HG02938 (cell line): ENCODE data around the gene TMEM245.

Experiments
- ATAC-seq: cut with Tn5 transposase; IDR thresholded peaks from one replicate; pipeline ENCODE4 v1.9.1; 2021; ENCODE audit warnings: mild to moderate bottlenecking, moderate library complexity; ENCODE audit not compliant: unreplicated experiment

TMEM245 gene

DNA sequence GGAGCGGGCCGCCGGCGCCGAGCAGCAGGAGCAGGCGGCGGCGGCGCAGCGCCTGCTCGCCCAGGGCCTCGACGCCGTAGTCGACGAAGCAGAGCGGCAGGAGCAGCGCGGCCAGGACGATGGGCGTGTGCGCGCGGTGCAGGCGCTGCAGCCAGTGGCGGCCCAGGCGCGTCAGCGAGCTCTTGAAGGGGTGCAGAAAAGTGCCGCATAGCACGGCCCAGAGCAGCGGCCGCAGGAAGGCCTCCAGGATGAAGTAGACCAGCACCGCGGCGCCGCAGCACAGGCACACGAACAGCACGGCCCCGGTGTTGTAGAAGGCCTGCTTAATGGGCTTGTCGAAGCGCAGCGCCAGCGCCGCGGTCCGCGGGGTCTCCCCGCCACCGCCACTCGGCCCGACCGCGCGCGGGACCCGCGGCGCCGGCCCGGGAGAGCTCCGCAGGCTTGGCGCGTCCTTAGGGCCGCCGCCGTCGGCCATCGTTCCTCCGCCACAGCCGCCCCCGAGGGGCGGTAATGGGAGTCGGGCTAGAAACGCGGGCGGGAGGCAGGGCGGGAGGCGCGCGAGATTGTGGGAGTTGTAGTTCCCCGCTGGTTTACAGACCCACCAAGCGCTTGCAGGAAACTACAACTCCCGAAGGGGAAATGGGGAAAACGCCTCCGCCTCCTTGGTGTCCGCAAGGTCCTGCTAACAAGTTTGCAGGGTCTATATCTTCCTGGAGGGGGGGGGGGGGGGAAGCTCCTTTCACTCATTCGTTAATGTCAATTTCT lies at the start of gene TMEM245:
Gene TMEM245 (minus strand): TSS at position 509 of the 765 bp plus-strand sequence. CDS start 34 bp downstream, at position 475.
- ATAC-seq, result peak; percentile 89

DNA sequence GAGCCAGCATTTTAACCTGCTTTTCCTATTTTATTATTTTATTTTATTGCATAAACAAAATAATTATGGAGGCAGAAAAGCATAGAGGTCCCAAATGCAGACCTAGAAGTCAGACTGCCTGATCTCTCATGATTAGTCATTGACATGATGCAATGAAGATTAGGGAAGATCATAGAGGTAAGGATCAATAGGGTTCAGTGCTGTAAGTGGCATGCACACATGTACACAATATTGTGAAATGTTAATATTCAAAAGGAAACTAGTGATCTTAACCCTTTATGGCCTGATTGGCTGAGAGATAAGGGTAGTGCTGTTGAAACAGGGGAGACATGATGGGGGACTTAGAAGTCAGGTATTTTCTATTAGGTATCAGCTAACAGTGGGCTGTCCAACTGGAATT lies 48.4 kb upstream of the TMEM245 start:
- no peak for ATAC-seq

DNA sequence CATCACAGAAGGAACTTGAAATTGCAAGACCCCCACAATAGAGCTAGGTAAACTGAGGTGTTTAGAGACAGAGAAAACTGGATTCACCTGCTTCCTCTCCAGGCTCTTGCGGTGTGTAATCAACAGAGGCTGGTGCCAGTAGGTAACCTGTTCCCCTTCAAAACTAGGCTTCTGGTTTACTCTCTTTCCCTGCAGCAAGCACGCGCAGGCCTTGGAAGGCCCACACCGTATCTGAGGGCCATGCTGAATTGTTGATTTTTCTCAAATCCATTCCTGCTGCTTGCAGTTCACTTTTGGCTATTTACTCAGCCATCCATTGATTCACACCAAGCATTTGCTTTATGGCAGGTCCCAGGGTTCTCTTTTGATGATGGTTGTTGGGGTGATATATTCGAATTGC lies 48.0 kb upstream of the TMEM245 start:
- ATAC-seq, result no peak

DNA sequence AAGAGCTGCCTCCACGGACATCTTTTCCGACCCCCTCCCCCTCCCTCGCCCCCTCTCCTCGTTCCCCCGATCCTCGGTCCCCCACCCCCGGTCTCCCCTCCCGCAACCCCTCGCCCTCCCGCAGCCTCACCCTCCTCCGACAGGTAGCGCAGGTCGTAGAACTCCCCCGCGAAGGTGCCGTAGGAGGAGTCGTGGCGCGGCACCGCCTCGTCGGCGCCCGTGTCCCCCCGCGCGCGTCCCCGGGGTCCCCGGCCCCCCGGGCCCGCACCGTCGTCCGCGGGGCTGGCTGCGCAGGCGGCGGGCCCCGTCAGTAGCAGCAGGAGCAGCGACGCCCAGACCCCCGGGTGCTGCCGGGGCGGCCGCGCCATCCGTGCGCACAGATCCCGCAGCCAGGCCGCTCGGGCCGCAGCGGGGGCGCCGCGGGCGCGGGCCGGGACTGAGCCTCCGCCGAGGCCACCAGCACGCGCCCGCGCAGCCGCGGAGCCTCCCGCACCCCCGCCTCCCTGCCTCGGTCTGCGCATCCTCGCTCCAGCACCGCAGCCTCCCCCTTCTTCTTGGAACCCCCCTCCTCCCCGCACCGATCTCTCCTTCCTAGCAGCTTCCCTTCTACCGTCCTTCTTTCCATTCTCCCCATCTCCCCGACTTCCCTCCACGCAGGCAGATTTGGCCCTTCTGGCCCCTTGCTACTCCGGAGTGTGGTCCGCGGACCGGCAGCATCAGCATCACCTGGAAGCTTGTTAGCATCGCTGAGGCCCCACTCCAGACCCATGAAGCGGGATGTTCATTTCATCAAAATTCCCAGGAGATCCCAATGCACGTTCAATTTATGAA lies 47.2 kb upstream of the TMEM245 start, which contains the start of gene FRRS1L:
Gene FRRS1L (minus strand): TSS at position 479 of the 831 bp plus-strand sequence. CDS start 111 bp downstream, at position 368.
- no peak for ATAC-seq

DNA sequence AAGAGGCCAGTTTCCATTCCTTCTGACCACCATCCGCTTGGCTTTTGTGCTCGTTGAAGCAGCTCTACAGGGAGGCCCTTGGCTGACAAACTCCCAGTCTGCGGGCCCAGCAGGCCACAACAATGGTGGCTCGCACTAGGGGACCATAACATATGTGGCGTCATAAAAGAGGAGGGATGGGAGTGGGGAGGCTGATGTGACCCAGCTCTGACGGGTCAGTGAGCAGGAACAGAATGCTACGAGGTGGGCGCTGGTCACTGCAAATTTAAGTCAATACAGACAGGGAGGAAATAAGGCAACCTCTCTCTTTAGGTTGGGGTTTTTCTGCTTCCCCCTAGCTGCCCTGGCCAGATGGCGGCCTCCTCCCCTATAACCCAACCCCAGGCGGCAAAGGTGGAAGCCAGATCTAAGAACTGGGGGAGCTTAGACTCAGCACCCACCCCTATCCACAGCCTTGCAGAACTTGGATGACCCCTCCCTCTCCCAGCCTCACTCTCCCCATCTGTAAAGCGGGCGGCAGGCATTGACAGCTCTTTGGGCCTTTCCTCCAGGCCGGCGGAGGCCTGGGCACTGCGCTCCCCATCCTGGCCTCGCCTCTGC lies 46.5 kb upstream of the TMEM245 start:
- no peak for ATAC-seq

DNA sequence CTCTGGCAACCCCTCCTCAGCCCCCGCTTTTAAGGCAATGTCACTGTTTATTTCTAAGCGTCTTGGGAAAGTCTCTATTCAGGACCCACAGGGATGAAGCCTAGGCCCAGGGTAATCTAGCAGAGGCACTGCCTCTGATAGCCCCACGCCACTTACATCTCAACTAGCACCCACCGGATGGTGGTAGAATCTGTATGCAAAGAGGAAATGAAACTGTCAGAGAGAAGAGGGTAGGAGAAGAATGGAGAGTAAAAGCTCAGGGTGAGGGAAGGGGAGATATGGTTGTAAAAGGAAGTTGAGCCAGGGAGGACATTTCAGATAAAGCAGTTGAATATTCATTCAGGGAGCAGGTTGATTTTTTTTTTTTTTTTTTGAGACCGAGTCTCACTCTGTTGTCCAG lies 44.3 kb upstream of the TMEM245 start:
- ATAC-seq, result peak; percentile 59

DNA sequence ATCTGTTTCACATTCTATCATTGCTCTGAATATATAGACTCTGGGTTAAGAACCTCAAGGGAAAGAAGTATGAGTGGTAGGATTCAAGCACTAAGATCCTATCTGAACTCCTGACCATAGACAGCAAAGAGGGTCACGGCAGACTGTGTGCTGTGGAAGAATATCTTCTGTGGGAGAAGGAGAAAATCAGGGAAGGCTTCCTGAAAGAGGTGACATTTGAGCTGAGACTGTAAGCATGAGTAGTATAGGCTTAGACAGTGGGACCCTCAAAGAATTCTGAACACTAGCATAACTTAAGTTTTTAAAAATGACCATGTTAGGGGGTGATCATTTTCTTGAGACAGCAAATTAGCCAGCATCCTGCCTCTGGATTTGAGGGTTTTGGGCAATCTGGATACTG lies 43.4 kb upstream of the TMEM245 start:
- ATAC-seq, result no peak

DNA sequence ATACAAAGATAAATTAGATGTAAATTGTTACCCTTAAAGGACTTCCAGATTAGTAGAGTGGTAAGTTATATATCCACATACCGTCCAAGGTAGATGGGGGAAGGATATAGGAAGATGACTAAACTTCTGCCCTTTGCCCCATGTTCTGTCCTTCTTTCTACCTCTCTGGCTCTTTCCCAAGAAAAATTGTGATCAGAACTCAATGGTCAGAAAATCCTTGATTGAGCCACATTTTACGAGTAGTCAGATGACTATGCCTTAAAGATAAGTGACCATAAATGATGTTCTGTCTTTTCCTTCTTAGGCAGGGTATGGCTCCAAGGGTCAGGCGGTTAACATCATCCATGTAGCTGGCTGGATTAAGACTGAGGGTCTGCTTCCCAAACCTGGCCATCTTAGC lies 42.9 kb upstream of the TMEM245 start:
- ATAC-seq, result no peak

DNA sequence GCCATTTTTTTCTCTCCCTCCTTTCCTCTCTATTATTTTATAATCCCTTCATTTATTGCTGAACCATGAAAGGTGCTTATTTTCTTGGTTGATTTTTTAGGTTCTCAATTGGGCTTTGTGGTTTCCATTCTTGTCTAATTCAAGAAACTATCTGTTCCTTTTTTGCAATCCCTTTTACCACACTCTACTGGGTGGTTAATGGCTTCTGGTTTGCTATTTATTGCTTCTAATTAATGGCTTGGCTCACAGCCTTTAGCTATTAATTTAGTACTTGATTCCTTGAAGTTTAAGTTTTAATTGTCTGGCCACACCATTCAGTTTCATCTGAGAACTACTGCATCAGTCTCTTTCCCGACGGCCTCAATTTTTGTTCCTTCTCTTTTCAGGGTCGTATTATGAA lies 41.7 kb upstream of the TMEM245 start:
- ATAC-seq, result no peak

DNA sequence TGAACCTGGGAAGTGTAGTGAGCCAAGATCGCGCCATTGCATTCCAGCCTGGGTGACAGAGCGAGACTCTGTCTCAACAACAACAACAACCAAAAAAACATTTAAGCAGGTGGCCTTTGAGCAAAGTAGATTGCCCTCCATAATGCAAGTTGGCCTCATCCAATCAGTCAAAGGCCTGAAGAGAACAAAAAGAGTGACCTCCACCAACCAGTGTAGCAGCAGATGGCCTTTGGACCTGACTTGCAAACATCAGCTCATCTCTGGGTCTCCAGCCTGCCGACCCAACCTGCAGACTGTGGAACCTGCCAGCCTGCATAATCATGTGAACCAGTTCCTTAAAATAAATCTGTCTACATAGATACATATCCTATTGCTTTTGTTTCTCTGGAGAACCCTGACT lies 39.8 kb upstream of the TMEM245 start:
- no peak for ATAC-seq

DNA sequence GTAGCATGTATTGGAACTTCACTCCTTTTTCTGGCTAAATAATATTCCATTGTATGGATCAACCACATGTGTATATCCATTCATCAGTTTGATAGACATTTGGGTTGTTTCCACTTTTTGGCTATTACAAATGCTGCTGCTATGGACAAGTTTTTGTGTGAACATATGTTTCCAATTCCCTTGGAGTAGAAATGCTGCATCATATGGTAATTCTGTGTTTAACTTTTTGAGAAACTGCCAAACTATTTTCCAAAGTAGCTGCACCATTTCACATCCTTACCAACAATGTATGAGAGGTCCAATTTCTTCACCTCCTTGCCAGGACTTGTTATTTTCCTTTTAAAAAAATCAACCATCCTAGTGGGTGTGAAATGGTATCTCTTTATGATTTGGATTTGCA lies 38.9 kb upstream of the TMEM245 start:
- ATAC-seq, result no peak

DNA sequence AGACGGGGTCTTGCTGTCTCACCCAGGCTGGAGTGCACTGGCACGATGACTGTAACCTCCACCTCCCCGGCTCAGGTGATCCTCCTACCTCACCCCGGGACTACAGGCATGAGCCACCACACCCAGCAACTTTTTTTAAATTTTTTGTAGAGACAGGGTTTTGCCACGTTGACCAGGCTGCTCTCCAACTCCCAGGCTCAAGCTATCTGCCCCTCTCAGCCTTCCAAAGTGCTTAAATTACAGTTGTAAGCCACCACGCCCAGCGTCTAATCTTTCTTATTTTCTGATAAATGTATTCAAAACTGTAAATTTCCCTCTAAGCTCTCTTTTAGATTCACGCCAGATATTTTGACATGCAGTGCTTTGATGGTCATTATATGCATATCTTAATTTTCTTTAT lies 37.0 kb upstream of the TMEM245 start:
- ATAC-seq, result no peak

DNA sequence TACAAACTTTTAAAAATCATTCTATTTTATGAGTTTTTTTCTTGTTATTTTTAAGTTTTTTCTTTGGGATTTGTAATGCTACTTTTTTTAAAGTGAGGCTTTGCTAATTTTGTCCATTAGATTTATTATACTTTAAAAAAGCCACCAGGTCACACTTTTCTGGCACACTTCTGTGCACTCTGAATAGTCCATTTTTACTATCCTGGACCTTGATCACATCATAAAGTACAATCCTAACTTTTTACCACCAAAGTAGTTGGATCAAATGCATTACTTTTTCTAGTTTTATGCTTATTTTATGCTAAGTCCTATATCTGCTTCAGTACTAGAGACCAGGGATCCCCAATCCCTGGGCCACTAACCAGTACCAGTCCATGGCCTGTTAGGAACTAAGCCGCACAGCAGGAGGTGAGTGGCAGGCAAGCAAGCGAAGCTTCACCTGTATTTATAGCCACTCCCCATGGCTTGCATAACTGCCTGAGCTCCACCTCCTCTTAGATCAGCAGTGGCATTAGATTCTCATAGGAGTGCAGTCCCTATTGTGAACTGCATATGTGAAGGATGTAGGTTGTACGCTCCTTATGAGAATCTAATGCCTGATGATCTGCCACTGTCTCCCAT lies 31.3 kb upstream of the TMEM245 start:
- no peak for ATAC-seq

DNA sequence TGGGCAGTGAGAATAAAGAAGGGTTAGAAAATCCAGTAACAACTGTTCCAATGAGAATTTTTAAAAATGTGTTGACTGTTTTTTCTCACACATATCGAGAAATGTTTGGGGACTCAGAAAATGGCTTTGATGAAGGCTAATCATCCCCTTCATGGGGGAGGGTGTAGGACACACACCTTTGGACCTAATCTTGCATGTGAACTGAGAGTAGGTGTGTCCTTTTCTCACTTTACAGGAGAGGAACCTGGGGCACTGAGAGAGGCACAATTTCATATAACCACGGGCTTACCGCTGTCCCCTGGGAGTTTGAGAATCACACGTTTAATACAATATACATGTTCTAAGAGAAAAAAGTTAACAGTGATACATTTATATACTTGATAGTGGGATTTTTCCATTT lies 30.0 kb upstream of the TMEM245 start:
- ATAC-seq, result no peak

DNA sequence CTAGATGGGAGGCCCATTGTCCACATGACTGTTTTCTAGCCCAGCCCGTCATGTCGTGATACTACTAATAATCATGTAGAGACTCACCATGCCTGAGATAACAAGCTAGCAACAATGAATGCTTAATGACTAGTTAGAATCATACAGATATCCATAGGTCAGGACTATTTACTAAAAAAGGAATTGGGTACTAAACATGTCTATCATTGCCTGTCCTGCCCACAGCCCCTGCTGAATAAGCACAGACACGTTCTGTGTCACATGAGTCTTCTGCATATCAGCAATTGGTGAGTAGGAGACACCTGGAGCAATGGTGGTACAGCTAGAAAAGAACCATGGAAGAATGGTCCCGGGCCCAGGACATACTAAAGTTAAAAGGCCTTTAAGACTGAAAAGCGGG lies 29.3 kb upstream of the TMEM245 start:
- ATAC-seq, result no peak

DNA sequence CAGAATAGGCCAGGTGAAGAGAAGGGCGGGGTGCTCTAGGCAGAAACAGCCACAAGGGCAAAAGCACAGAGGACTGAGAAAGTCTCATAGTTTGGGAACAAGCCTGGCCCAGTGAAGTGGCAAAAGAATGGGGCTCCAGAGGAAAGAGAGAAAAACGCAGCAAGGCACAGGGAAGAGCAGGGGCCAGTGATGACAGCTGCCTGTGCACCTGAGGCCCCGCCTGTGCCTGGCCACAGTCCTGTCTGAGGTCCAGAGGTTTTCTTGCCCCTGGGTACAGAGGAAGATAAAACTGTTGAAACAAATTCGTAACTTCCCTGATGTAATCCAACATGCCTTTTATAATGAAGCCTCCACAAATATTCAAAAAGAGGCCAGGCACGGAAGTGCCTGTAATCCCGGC lies 25.3 kb upstream of the TMEM245 start:
- no peak for ATAC-seq

DNA sequence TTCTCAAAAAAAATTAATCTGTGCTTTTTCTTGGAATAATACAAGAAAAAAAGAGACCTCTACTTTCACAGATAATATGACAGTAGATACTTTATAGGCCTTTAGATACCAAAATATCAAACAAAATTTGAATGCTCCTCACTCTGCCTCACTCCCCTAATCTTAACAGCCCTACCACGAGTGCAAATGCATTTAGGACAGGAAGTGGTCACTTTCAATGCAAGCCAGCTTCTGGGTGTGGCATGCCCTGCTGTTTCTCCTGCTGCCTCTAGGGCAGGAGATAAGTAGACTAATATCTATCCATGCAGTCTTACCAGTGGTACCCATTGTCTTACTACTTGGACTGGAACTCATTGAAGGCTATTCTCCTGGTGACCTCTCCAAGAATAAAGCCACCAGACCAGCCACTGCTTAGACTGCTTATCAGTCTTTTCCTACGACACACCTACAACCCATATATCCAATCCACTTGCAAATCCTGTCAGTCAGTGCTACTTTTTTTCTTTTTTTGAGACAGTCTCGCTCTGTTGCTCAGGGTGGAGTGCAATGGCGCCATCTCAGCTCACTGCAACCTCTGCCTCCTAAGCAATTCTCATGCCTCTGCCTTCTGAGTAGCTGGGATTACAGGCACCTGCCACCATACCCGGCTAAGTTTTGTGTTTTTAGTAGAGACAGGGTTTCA lies 24.3 kb upstream of the TMEM245 start:
- ATAC-seq, result peak; percentile 99

DNA sequence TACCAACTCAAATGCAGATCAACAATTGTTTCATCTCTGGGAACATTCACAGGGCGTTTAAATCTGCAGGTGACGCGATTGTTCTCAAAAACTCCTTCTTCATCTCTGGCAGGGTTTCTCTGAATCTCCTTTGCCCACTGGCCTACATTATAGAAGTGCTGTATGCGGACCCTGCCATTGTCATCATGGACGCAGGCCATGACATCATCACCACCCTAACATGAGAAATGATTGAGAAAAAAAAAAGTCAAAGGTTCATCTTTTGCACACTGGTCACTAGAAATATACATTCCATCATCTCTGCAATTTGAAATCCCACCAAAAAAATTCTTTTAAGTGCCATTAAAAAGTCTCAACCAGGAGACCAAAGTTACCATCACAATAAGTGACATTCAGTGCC lies 21.6 kb upstream of the TMEM245 start:
- no peak for ATAC-seq

DNA sequence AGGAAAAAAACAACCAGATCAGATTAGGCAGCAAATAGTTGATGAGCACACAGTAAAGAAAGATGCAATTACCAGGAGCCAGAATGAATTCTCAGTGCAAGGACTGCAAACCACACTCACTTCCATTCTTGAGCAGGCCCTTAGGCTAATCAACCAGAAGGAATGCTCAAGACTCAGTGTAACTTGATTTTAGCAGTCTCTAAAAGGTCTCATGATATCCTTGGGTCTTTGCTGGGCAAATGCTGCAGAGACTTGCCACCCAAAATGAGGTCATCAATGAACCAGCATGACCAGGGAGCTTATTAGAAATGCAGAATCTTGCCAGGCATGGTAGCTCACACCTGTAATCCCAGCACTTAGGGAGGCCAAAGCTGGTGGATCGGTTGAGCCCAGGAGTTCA lies 20.1 kb upstream of the TMEM245 start:
- ATAC-seq, result no peak

DNA sequence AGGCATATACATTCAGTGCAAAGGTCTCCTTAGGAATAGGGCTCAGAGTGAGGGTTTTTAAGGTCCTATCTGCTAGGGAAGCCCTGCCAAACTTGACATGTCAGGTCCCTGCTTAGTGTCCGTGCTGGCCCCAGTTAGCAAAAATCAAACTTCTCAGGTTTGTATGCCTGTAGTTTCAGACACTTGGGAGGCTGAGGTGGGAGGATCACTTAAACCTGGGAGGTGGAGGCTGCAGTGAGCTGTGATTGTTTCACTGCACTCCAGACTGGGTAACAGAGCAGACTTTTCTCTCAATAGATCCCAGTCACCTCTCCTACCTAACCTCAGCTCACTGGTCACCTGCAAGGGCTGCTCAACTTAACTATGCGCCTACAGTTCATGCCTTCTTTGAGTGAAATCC lies 18.7 kb upstream of the TMEM245 start:
- ATAC-seq, result no peak

DNA sequence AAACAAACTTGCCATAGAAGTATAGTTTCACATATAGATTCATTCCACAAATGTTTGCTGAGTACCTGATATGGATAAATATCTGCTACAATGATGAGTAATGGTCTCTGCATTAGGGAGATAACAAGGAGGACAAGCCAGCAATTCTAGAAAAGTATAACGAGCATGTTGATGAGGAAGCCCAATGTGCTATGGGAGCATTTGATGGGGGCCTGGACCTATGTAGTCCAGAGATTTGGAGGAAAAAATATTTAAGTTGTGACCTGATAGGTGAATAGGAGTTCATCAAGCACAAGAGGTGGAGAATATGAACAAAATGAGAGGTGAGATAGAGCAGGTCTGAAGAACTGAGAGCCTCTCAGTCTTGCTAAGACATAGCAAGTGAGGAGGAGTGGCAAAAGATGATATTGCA lies 14.4 kb upstream of the TMEM245 start:
- no peak for ATAC-seq
